Measurements from ENCODE around the gene DTX3. TPM values are rescaled to one million over a fixed set of nuclear protein-coding genes. Genes with fewer than 3 reads are reported as not detected.

The DTX3 gene
- total RNA-seq, 4 donors from 2014 or later: 34.6 to 70.2 (median 53.2) TPM

- ATAC-seq: no peak
- no peak overlapping the region for H3K4me3 ChIP-seq
- H3K36me3 ChIP-seq: peaks cover 0 to 29% of the 10 kb centered on the region in 2 donors
- no peak for TF ChIP-seq POLR2A (IDR thresholded peaks at IDR 0.05)
- no peak for TF ChIP-seq EP300 (IDR thresholded peaks at IDR 0.05)
- TF ChIP-seq, protein P1, sequence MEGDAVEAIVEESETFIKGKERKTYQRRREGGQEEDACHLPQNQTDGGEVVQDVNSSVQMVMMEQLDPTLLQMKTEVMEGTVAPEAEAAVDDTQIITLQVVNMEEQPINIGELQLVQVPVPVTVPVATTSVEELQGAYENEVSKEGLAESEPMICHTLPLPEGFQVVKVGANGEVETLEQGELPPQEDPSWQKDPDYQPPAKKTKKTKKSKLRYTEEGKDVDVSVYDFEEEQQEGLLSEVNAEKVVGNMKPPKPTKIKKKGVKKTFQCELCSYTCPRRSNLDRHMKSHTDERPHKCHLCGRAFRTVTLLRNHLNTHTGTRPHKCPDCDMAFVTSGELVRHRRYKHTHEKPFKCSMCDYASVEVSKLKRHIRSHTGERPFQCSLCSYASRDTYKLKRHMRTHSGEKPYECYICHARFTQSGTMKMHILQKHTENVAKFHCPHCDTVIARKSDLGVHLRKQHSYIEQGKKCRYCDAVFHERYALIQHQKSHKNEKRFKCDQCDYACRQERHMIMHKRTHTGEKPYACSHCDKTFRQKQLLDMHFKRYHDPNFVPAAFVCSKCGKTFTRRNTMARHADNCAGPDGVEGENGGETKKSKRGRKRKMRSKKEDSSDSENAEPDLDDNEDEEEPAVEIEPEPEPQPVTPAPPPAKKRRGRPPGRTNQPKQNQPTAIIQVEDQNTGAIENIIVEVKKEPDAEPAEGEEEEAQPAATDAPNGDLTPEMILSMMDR (IDR thresholded peaks at IDR 0.05): no peak
- no peak for TF ChIP-seq POLR2AphosphoS5 (IDR thresholded peaks at IDR 0.05)
- H3K27me3 ChIP-seq: peaks cover 55% of the 10 kb centered on the region
- H3K4me1 ChIP-seq: peaks cover 0 to 44% (median 12%) of the 10 kb centered on the region in 3 donors
- WGBS, 2 donors (ENCODE audit: low coverage in 1 of 2): 72 to 100% methylated on average over 2 of the region's 2 CpGs
- no peak overlapping the region for H3K27ac ChIP-seq
- no peaks in the 10 kb centered on the region for H3K9me3 ChIP-seq
Measured at GRCh38 chr12:57623385-57623784, 18.8 kb downstream of the DTX3 start.

GRCh38 chr12:57623811-57624390 lies 19.3 kb downstream of the DTX3 start:
- Histone ChIP-seq H3K36me3 (peaks cover 0 to 31% of the 10 kb centered on the region in 2 donors), H3K9me3 (no peaks in the 10 kb centered on the region), H3K27ac (no peak overlapping the region), H3K27me3 (peaks cover 58% of the 10 kb centered on the region), H3K4me1 (peaks cover 0 to 44% (median 12%) of the 10 kb centered on the region in 3 donors), H3K4me3 (no peak overlapping the region)
- TF ChIP-seq, protein P1 (IDR thresholded peaks at IDR 0.05): no peak
- TF ChIP-seq EP300 (IDR thresholded peaks at IDR 0.05): no peak
- no peak for TF ChIP-seq POLR2A (IDR thresholded peaks at IDR 0.05)
- TF ChIP-seq POLR2AphosphoS5 (IDR thresholded peaks at IDR 0.05): no peak
- 65 to 67% methylated on average over 2 of the region's 5 CpGs for WGBS, 2 donors (ENCODE audit: low coverage in 1 of 2)
- no peak for ATAC-seq

- peaks cover 0 to 31% of the 10 kb centered on the region in 2 donors for H3K36me3 ChIP-seq
- 73 to 100% methylated on average over 1 to 3 of the region's 8 CpGs for WGBS, 2 donors (ENCODE audit: low coverage in 1 of 2)
- peaks cover 58% of the 10 kb centered on the region for H3K27me3 ChIP-seq
- ATAC-seq: no peak
- H3K9me3 ChIP-seq: no peaks in the 10 kb centered on the region
- no peak overlapping the region for H3K4me3 ChIP-seq
- H3K4me1 ChIP-seq: peaks cover 0 to 41% (median 12%) of the 10 kb centered on the region in 3 donors
- no peak overlapping the region for H3K27ac ChIP-seq
- TF ChIP-seq, protein P1 (IDR thresholded peaks at IDR 0.05): no peak
- TF ChIP-seq POLR2AphosphoS5 (IDR thresholded peaks at IDR 0.05): no peak
- no peak for TF ChIP-seq EP300 (IDR thresholded peaks at IDR 0.05)
- no peak for TF ChIP-seq POLR2A (IDR thresholded peaks at IDR 0.05)
Measured at GRCh38 chr12:57624441-57625220, 20.0 kb downstream of the DTX3 start.

- peaks cover 52% of the 10 kb centered on the region for H3K27me3 ChIP-seq
- H3K9me3 ChIP-seq: no peaks in the 10 kb centered on the region
- peaks cover 0 to 31% of the 10 kb centered on the region in 2 donors for H3K36me3 ChIP-seq
- no peak for ATAC-seq
- no peak overlapping the region for H3K4me3 ChIP-seq
- peaks cover 0 to 36% (median 12%) of the 10 kb centered on the region in 3 donors for H3K4me1 ChIP-seq
- TF ChIP-seq, protein P1 (IDR thresholded peaks at IDR 0.05): no peak
- TF ChIP-seq EP300 (IDR thresholded peaks at IDR 0.05) (no peak), POLR2AphosphoS5 (IDR thresholded peaks at IDR 0.05) (no peak), POLR2A (IDR thresholded peaks at IDR 0.05) (no peak)
- H3K27ac ChIP-seq: no peak overlapping the region
- WGBS, 2 donors (ENCODE audit: low coverage in 1 of 2): 64 to 75% methylated on average over 4 to 6 of the region's 12 CpGs
Measured at GRCh38 chr12:57625261-57626032, 20.8 kb downstream of the DTX3 start.
